H1 (cell line): ENCODE data around the gene DISC1. TPM values are rescaled to one million over a fixed set of nuclear protein-coding genes. Genes with fewer than 3 reads are reported as not detected.

Experiments used
- CTCF ChIA-PET: fragments of 300-600 bp; sonication (Branson Sonifier 250); formaldehyde crosslinking; loops from one replicate; lab custom pipeline; 2021; ENCODE audit not compliant: partially characterized antibody; lab: Charles Lee
- POLR2A ChIA-PET: fragments of 300-600 bp; sonication (Branson Sonifier 250); formaldehyde crosslinking; loops from one replicate; lab custom pipeline; 2021; ENCODE audit warnings: inconsistent platforms; ENCODE audit not compliant: partially characterized antibody; lab: Charles Lee
- DNase-seq, 2 experiments: peaks; one replicate each; pipeline versions ENCODE4 v3.0.0 to v3.0.0-alpha.2; 2010 to 2022; ENCODE audit warnings: low spot score in 2 of 2, low read depth in 1 of 2, mixed read lengths in 1 of 2
- FAIRE-seq: peaks from 2 replicates; lab custom pipeline; 2011; peaks lifted over from hg19 to GRCh38; lab: Jason Lieb, UNC
- H2AFZ ChIP-seq: 2 replicates; pipeline ENCODE4 v1.8.1; 2012; ENCODE audit warnings: low read length, inconsistent platforms
- H2AK5ac ChIP-seq: 2 replicates; pipeline ENCODE4 v1.6.1; 2013; ENCODE audit warnings: low read depth, low read length
- H2BK120ac ChIP-seq: replicated peaks from 2 replicates; pipeline ENCODE3; 2013; ENCODE audit warnings: low read depth, low read length, inconsistent platforms
- H2BK12ac ChIP-seq: 2 replicates; pipeline ENCODE4 v1.6.1; 2013; ENCODE audit warnings: low read depth, low read length
- H2BK15ac ChIP-seq: 2 replicates; pipeline ENCODE4 v1.6.1; 2013; ENCODE audit warnings: low read length
- H2BK20ac ChIP-seq: 2 replicates; pipeline ENCODE4 v1.6.1; 2013; ENCODE audit warnings: low read length
- H2BK5ac ChIP-seq: 2 replicates; pipeline ENCODE4 v1.6.1; 2013; ENCODE audit warnings: low read depth, low read length
- H3K14ac ChIP-seq: 2 replicates; pipeline ENCODE4 v1.6.1; 2013; ENCODE audit warnings: inconsistent platforms; ENCODE audit not compliant: insufficient read length
- H3K18ac ChIP-seq: 2 replicates; pipeline ENCODE4 v1.6.1; 2013; ENCODE audit warnings: low read length; ENCODE audit errors: extremely low read depth
- H3K23ac ChIP-seq: 2 replicates; pipeline ENCODE4 v1.6.1; 2013; ENCODE audit warnings: inconsistent platforms; ENCODE audit not compliant: insufficient read length
- H3K23me2 ChIP-seq: 2 replicates; pipeline ENCODE4 v1.6.1; 2013; ENCODE audit warnings: low read depth, low read length
- H3K27ac ChIP-seq: 2 replicates; pipeline ENCODE4 v1.6.1; 2011; ENCODE audit warnings: low read depth, low read length, inconsistent platforms
- H3K27me3 ChIP-seq, 4 experiments: replicated peaks in 1 of 4; 1 replicate in 1 of 4; 2 replicates in 3 of 4; pipeline versions ENCODE4 v1.6.1 to v1.8.1; 2011 to 2013; ENCODE audit warnings: low read length in 3 of 4, mild to moderate bottlenecking in 3 of 4, inconsistent platforms in 2 of 4, mixed read lengths in 2 of 4, moderate library complexity in 1 of 4; ENCODE audit not compliant: control insufficient read depth in 3 of 4, insufficient read depth in 3 of 4; ENCODE audit errors: extremely low read depth in 1 of 4
- H3K36me3 ChIP-seq, 4 experiments: 2 replicates each; pipeline versions ENCODE4 v1.6.1 to v1.8.1; 2011 to 2013; ENCODE audit warnings: mild to moderate bottlenecking in 4 of 4, low read length in 3 of 4, moderate library complexity in 2 of 4, control low read depth in 1 of 4, inconsistent platforms in 1 of 4; ENCODE audit not compliant: insufficient read depth in 4 of 4, control insufficient read depth in 2 of 4
- H3K4ac ChIP-seq: replicated peaks from 2 replicates; pipeline ENCODE3; 2013; ENCODE audit warnings: low read length, low read depth, mixed read lengths, inconsistent platforms; ENCODE audit not compliant: insufficient read length
- H3K4me1 ChIP-seq, 4 experiments: replicated peaks in 1 of 4; 1 replicate in 1 of 4; 2 replicates in 3 of 4; pipeline versions ENCODE4 v1.6.1 to v1.8.1; 2011 to 2013; ENCODE audit warnings: low read length in 3 of 4, inconsistent platforms in 2 of 4, mixed read lengths in 1 of 4; ENCODE audit not compliant: insufficient read depth in 4 of 4, control insufficient read depth in 3 of 4
- H3K4me2 ChIP-seq, 2 experiments: 2 replicates each; pipeline versions ENCODE4 v1.6.1 to v1.8.1; 2011 to 2013; ENCODE audit warnings: low read depth in 2 of 2, low read length in 2 of 2, control low read depth in 1 of 2, inconsistent platforms in 1 of 2, mild to moderate bottlenecking in 1 of 2; ENCODE audit not compliant: insufficient read depth in 1 of 2
- H3K4me3 ChIP-seq, 4 experiments: fragments of 200-600, 300-600 bp in 1 of 4; sonication (generic), shearing (Covaris generic), sonication (Bioruptor Twin) in 1 of 4; 2 replicates each; pipeline versions ENCODE4 v1.5.1 to v1.8.1; 2011 to 2016; ENCODE audit warnings: low read length in 4 of 4, low read depth in 3 of 4, control low read depth in 2 of 4, inconsistent platforms in 2 of 4, mild to moderate bottlenecking in 2 of 4, mixed read lengths in 1 of 4, moderate library complexity in 1 of 4; ENCODE audit not compliant: insufficient read depth in 2 of 4; ENCODE audit errors: extremely low read depth in 1 of 4
- H3K56ac ChIP-seq: replicated peaks from 2 replicates; pipeline ENCODE3; 2013; ENCODE audit warnings: low read depth, mild to moderate bottlenecking, mixed read lengths, low read length, inconsistent platforms; ENCODE audit not compliant: insufficient read length
- H3K79me1 ChIP-seq: 2 replicates; pipeline ENCODE4 v1.6.1; 2013; ENCODE audit warnings: low read depth, low read length, control low read depth
- H3K79me2 ChIP-seq, 2 experiments: 2 replicates each; pipeline versions ENCODE4 v1.6.1 to v1.8.1; 2012 to 2013; ENCODE audit warnings: low read length in 2 of 2, mild to moderate bottlenecking in 2 of 2, inconsistent platforms in 1 of 2; ENCODE audit not compliant: insufficient read depth in 2 of 2, control insufficient read depth in 1 of 2
- H3K9ac ChIP-seq, 4 experiments: replicated peaks in 1 of 4; 1 replicate in 1 of 4; 2 replicates in 3 of 4; pipeline versions ENCODE4 v1.6.1 to v1.8.1; 2011 to 2013; ENCODE audit warnings: low read depth in 3 of 4, low read length in 3 of 4, control low read depth in 2 of 4, mild to moderate bottlenecking in 2 of 4, moderate library complexity in 2 of 4, inconsistent platforms in 1 of 4; ENCODE audit errors: extremely low read depth in 1 of 4
- H3K9me3 ChIP-seq, 2 experiments: 2 replicates each; pipeline versions ENCODE4 v1.6.1 to v1.8.1; 2012 to 2013; ENCODE audit warnings: mild to moderate bottlenecking in 2 of 2, moderate library complexity in 2 of 2, control low read depth in 1 of 2, inconsistent platforms in 1 of 2, low read depth in 1 of 2, low read length in 1 of 2, mixed read lengths in 1 of 2; ENCODE audit not compliant: insufficient read depth in 2 of 2
- H4K20me1 ChIP-seq, 2 experiments: replicated peaks in 1 of 2; 2 replicates each; pipeline versions ENCODE3 to v1.8.1; 2011 to 2013; ENCODE audit warnings: inconsistent platforms in 2 of 2, low read length in 2 of 2, mild to moderate bottlenecking in 1 of 2; ENCODE audit not compliant: insufficient read depth in 2 of 2, control insufficient read depth in 1 of 2
- H4K5ac ChIP-seq: 2 replicates; pipeline ENCODE4 v1.6.1; 2013; ENCODE audit warnings: low read length, low read depth, mixed read lengths, inconsistent platforms; ENCODE audit not compliant: insufficient read length
- H4K8ac ChIP-seq: 2 replicates; pipeline ENCODE4 v1.8.0; 2013; ENCODE audit warnings: mild to moderate bottlenecking, moderate library complexity, low read length, inconsistent platforms; ENCODE audit not compliant: insufficient read depth; ENCODE audit errors: extremely low read depth
- H4K91ac ChIP-seq: replicated peaks from 2 replicates; pipeline ENCODE3; 2013; ENCODE audit warnings: low read length, mixed read lengths, inconsistent platforms; ENCODE audit not compliant: insufficient read length
- WGBS, 2 experiments: shearing (Covaris generic) in 1 of 2; methylation state at CpG; one replicate each; pipeline versions ENCODE4 v1.1.6 to v1.1.7; 2013 to 2015; ENCODE audit warnings: low lambda C conversion rate in 2 of 2, mixed read lengths in 2 of 2, inconsistent platforms in 1 of 2, low coverage in 1 of 2, missing lambda C conversion rate in 1 of 2; ENCODE audit not compliant: insufficient replicate concordance in 2 of 2, insufficient coverage in 1 of 2, insufficient read length in 1 of 2; ENCODE audit errors: extremely low coverage in 1 of 2, missing lambda C conversion rate in 1 of 2; 5-methylcytosine and 5-hydroxymethylcytosine counted together
- polyA plus RNA-seq, 7 experiments: library from polyadenylated mRNA; depleted of rRNA in 3 of 7; stranded (reverse) in 5 of 7; unstranded in 2 of 7; fragments of >200 nt in 5 of 7; fragments of 200-250 nt in 2 of 7; gene quantifications; 1 replicate in 5 of 7; 2 replicates in 1 of 7; 4 replicates in 1 of 7; pipeline versions ENCODE4 v1.2.1 to v1.2.3, GENCODE V29; 2011 to 2013; ENCODE audit warnings: missing spikeins in 2 of 7, mixed read lengths in 2 of 7
- total RNA-seq: library from RNA; stranded (reverse); fragmentation: NEBNext Ultra II Directional; extraction: Animal tissue kit (Norgen Biotek cat#: 25700); gene quantifications from 2 replicates; pipeline ENCODE4 v1.2.1, GENCODE V29; 2021

Gene DISC1
- total and polyA plus RNA-seq, 2 of the 8 experiments (the other 6 are each of a cell fraction or from before 2014, with no cell fraction given): 1.1 to 3.5 TPM

DNA sequence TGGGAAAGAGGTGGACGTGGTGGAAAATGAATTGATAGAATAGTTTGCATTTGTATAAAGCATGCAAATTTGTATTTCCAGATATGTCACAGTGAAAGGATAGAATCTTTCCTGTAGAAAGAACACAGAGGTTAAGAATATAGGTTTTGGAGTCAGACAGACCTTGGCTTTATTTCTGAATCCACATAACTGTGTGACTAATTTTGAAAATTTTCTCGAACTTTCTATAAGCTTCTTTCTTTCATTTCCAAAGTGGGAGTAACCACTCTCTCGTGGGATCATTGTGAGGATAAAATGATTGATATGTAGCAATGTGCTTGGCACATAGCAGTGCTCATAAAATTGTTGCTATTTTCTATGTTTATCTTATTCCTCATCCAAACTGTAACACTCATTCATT lies 108.8 kb downstream of the DISC1 start:
- Histone ChIP-seq H2BK15ac (no peak overlapping the region), H4K5ac (no peak overlapping the region), H2AK5ac (no peak overlapping the region), H3K18ac (no peak overlapping the region), H2BK20ac (no peak overlapping the region), H3K56ac (no peak overlapping the region), H3K23me2 (peaks cover 14% of the 10 kb centered on the region; the same call in 1 of the 2 replicates), H3K4me3 (no peak overlapping the region), H3K79me2 (no peaks in the 10 kb centered on the region), H3K79me1 (no peaks in the 10 kb centered on the region), H2BK5ac (no peak overlapping the region), H3K4me2 (no peak overlapping the region), H3K36me3 (no peaks in the 10 kb centered on the region), H3K4me1 (no peaks in the 10 kb centered on the region), H4K20me1 (peaks cover 0 to 8% of the 10 kb centered on the region in 2 experiments), H2BK120ac (no peak overlapping the region), H2BK12ac (no peak overlapping the region), H3K27ac (no peak overlapping the region), H3K9ac (no peak overlapping the region), H3K23ac (no peak overlapping the region), H4K8ac (no peak overlapping the region), H2AFZ (no peak overlapping the region), H3K27me3 (no peaks in the 10 kb centered on the region), H3K9me3 (no peaks in the 10 kb centered on the region; a peak in 1 of 4 replicates), H3K4ac (no peak overlapping the region), H4K91ac (no peak overlapping the region), H3K14ac (no peak overlapping the region)
- FAIRE-seq: no peak
- 72% methylated on average over 3 of the region's 3 CpGs; no CpG with 5 or more reads in 1 of the 2 experiments for WGBS, 2 experiments
- POLR2A ChIA-PET: interaction anchor here (0.6 kb wide), 1 partner anchor 10 kb away, joined by 3 read pairs; no protein-coding TSS in a partner anchor
- DNase-seq: no peak
- CTCF ChIA-PET: interaction anchor here (1.2 to 3.5 kb wide), 5 partner anchors 10 to 197 kb away, joined by 3 to 16 read pairs (median 3); no protein-coding TSS in a partner anchor
